ENCODE data around the gene PLD1.
"Not testable (repeated sequence)": the region's sequence is repeated elsewhere in the genome, so short reads cannot be mapped to it uniquely, and the experiment has no call there.

Gene PLD1

DNA sequence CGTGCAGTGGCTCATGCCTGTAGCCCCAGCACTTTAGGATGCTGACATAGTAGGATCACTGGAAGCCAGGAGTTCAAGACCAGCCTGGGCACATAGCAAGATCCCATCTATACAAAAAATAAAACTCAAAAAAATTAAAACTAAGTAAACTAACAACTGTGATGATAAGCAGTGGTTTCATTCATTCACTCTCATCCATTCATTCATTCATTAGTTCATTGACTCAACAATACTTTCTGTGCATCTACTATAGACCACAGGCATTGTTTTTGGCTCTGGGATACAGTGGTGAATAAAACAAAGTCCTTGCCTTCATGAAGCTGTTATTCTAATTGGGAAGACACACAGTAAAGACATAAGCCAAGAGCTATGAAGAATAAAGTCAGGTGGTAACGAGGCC is 25.3 kb upstream of the PLD1 start:
- no peak for DNase-seq

DNA sequence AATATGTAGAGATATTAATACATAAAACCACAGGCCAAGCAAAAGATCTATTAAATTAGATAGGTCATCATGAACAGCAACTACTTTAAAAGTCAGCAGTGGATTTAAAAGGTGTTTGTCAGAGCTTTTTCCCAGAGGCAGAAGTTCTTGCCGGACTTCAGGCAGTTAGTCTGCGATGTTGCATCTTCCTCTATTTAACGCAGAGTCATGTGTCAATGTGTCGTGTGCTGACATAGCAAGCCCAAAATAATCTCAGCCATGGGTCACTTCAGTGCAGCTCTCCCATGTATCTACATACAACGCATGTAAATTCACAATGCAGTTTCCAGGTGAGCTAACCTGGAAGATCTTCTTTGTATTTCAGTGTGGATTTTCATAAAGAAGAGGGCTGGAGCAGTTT is 24.8 kb upstream of the PLD1 start:
- no peak for DNase-seq

DNA sequence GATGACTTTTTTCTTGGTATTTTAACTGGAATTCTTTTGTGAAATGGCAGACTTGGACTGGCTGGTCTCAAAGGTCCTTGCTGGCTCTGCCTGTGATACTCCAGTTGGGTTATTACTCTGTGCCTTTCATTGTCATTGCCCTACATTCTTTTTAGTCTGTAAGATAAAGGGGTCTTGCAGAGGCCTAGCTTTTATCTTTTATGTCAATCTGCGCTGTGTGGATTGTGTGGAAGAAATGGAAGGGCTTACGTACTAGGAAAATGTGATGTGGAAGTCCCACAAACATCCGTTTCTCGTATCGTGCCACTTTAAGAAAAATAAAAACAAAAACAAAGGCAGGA is 24.1 kb upstream of the PLD1 start:
- no peak for DNase-seq

DNA sequence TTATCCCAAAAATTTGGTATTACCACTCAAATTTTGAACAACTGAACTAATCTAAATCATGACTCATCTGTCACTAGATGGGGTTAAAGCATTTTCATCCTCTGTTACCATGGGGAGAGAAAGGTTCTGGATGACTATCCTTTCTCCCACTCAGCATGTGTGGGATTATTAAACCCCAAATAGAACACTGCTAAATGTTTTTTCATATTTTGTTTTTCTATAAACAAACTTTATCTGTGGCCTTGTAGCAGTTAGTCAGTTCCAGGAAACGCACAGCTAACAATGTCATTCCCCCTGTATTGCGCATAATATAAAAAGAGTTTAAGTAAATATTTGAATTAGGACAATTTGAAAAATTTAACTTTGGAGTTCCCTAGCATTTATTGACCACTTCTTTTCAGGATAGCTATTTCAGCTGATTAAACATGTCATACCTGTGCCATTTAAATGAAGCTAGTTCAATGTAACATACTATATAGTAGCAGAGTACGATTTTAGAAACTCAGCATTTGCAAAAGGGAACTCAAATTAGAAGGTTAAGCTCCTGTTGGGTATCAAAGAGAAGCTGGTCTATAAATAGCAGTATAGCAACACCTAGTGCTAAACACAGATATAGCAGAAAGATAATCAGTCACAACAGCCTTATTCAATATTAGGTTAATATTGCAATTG is 23.6 kb upstream of the PLD1 start:
- no peak for DNase-seq

DNA sequence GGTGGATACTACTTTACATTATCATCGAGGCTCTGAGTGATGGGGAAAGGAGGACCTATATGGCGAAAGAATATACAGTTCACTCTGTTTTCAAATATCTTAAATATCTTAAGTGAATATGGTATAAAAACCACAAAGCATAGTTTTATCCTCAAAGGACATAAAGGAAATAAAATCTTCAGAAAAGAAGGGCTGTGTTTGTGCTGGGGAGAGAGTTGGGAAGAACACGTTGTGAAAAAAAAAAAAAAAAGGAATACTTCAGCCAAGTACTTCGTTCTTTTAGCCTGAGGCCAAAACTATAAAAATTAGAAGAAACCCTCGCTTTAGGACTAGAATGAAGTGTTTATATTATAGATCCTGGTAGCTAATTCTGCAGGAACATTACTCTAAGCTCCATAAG is 22.7 kb upstream of the PLD1 start:
- no peak for DNase-seq

DNA sequence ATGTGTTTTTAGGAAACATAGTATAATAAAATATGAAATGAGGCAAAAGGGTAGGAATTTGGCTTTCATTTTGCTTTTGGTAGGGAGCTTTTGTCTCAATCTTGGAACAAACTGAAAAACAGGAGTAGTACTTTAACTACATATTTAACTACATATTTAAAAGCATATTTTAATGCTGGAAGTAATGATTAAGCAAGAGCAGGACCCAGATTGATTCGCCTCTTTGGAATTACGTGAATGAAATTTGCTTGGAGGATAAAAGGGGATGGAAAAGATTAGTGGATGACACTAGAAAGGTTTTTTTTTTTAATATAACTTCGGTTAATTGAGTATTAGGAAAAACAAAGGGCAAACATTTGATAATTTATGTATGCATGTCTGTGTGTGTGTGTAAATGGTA is 21.7 kb upstream of the PLD1 start:
- DNase-seq = no peak

DNA sequence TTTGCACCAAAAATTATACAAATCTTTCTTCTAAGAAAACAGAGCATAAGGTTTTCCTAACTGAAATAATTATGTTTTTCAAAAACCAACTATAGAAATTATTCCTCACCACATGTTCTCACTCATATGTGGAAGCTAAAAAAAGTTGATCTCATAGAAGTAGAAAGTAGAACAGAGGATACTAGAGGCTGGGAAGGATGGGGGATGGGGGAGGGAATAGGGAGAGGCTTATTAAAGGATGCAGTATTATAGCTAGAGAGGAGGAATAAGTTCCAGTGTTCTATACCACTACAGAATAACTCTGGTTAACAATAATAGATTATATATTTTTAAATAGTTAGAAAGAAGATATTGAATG is 20.2 kb upstream of the PLD1 start:
- no peak for DNase-seq

DNA sequence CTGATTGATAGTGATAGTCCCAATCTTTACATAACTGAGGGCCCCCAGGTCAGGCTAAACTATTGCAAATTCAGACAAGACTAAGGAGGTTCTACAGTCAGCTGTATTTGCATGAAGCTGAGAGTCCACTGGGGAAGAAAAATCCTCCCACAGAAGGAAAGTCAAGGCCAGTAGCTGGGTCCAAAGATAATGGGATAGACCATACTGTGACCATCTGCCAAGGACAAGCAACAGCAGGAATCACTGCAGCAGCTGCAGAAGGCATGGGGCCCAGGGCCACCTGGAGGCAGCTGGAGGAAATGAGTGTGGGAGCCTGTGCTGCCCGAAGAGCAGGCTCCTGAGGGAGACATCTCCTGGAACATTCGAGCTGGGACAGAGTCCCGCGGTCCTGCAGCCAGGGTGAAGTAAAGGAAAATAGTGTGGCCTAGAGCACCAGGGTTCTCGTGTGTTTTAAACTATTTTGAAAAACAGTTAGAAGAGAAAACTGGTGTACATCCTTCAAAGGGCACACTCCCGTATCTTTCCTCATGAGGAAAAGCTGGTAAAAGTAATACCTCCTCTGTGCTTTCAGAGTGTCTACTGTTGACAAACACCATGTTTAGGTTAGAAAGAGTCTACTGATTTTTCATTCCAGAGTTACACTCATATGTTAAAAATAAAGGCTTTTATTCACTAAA is 19.7 kb upstream of the PLD1 start:
- peak; percentile 35 for DNase-seq

DNA sequence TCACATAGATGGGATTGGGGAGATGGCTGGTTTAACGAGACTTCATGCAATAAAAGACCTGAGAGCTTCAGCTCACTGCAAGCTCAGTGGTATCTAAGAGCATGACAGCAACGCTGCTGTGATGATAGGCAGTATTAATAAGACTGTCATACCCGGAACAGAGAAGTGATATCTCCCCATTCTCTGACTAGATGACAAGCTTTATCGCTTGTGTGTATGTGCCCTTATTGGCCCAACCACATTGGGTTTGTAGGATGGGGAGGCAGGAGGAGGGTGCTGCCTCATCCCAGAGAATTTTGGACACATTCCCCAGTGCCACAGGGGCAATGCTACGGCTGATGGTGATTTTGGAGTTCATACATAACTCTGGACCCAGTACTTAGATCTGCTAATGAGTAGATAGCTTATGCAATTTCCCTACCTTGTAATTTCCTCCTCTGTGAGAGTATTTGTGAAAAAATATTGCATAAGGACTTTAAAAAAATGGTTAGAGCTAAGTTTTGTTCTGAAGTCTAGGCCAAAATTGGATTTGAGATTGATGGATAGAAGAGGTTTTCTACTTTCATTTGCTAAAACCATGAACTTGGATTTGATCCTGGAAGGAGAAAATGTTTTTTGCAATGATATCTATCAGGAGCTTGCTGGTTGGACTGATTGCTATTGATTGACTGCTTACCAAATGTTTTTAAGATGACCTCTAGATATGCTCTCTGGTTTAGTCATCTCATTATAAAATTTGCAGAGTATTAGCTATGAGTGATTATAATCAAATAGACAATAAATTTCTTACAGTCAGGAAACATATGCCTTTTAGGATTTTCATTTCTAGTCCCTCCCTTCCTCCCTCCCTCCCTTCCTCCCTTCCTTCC is 18.9 kb upstream of the PLD1 start:
- DNase-seq = no peak

DNA sequence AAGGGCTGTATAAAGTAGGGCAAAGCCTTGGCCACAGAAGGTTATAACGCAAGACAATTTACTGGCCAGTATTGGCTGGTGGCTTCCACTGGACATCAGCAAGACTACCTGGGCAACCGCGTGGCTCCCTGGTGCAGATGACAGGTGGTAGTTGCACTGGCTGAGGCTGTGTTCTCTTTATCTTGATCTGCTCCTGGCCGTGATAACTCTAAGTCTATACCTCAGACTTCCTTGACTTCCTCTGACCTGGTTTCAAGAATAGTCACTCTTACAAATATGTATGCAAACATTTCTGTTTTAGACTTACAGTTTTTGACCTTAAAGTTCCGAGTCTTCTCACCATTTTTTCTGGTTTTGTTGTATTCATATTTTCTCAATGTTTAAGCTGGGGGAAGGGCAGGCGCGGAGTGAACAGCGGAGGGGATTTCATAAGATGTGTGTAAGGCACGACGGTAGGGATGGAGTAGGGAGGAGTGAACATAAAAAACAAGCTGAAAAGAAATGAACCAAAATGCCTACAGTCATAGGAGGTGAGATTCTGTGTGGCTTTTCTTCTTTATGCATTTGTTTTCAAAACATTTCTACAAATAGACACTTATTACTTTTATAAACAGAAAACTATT is 17.7 kb upstream of the PLD1 start:
- no peak for DNase-seq

DNA sequence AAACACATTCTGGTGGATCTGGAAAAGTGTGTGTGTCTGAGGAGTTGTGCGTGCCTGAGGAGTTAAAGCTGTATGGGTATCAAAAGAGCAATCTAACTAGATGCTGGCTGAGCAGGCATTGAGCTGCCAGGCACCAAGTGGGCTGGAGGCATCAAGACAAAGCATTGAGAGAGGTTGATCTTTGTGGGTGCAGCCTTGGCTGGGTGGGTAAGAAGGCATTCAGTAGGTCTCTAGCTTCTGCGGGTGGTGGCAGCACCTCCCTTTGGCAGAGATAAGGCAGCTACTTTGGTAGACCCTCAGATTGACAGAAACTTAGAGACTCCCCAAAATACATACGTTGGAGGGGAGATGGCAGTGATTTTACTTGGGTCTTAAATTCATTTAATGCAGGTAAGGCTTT is 17.1 kb upstream of the PLD1 start:
- no peak for DNase-seq

DNA sequence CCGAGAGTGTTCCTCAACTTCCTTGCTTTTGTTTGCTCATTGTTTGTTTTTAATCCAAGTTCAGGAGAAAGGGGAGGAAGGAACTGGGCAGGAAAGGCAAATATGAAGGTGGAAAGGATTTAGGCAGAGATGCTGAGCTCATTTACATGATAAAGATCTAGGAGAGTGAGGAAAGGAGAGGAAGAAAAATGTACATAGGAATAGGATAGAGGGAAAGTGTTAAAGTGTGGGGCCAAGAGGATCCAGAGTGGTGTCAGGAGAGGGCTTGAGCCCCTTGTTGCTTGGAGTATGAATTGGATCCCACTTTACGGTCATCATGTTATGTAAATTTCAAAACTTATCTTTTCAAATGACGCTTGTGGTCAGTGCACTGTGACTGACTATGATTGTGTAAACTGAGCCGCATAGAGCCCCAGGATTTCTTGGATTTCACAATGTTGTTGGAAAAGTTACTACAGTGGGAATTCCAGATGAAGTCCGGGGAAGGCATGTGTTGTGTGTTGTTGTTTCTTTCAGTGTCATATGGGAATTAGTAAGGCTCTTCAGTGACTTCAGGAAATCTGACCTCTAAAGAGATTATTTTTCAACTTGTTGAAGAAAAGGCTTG is 15.0 kb upstream of the PLD1 start:
- DNase-seq = no peak

DNA sequence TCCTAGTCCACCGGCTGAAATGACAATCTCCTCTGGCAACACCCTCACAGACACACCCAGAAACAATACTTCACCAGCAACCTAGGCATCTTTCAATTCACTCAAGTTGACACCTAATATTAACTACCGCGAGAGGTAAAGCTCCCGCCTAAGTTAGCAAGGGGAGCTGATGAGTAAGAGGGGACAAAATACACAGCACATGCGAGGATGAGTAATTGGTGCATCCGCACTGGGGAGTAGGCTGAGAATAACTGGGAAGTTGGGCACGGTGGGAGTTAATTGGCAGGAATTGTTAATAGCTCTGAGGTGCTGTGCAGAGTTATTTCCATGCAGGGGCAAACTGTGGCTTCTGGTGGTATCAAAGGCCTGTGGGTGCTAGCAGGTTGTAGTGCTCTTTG is 14.5 kb upstream of the PLD1 start:
- DNase-seq = no peak

DNA sequence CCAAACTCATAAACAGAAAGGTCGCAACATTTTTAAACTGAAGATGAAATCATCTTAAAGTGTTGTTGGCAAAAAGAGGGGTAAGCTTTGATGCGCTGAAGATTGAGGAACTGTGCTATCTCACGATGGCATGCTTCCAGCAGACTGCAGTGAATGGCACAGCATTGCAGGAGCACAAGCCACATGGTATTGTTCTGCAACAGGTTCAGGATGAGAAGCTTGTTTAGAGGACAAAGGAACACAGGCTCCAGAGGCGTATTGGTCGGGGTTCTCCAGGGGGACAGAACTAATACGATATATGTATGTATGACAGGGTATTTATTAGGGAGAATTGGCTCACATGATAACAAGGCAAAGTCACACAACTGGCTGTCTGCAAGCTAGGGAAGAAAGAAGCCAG is 13.8 kb upstream of the PLD1 start:
- DNase-seq = no peak

DNA sequence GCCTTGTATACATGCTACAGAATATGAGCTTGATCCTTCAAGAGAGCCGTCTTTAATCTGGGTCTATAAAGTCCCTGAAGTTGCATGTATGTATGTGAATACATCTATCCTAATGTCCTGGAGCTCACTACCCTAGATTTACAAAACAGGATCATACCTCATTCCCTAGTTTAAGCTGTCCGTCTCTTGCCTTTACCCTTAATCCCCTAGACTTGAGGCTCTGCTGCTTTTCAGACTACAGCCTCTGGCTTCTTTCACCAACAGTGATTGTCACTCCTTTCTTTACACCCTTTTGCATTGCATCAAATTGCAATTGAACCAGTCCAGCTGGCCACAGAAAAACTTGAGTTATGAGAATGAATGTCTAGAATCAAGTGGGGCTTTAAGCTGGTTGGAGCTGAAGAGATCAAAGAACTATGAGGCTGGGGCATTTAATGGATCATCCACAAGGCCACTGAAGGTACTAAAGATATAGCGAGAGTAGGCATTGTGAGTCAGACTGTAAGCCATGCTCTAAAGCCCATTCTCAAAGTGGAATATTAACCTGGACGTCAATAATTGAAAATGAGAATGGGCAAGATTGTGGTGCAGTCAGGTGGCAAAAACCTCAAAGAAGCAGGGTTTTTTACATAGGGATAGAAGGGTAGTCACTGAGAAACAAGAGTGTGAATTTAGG is 12.3 kb upstream of the PLD1 start:
- DNase-seq = no peak

DNA sequence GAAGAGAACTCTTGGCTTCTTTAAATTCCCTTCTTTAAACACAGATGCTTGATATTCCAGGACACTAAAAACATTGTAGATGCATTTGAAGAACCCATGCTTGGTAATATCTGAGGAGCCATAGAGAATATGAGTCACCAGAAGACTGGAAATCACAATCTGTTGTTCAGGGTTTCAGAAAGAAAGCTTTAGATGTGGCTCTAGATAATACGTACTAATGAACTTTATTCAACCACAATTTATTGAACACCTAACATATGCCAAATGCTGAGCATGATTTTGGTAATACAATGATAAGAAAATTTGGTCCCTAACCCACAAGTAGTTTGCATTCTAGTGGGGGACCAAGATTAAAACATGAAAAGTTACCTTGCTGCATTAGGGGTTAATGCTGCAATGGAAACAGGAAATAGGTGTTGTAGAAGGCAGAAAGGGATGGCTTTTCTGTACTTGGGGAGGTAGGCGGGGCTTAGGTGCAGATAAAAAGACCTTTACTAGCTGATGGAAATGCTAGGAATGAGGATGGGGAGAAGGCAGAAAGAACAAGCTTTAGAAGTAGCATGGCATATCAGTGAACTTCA is 11.6 kb upstream of the PLD1 start:
- no peak for DNase-seq

DNA sequence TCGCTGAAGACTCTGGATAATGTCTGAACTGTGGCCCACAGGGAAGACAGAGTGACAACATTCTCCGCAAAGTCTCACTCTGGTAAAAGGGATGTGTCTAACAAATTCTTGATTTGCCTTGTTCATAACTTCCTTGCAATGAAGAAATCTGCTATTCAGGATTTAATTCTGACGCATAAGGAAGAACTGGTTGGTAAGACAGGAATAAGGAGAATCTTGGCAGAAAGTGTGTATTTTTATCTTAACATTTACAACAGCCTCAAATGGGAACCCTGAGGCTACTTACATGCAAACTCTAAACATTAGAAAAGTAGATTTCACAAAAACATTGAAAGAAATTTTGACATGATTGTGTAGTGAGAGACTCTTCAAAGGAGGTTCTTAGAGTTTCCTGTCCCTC is 10.8 kb upstream of the PLD1 start:
- DNase-seq = no peak

DNA sequence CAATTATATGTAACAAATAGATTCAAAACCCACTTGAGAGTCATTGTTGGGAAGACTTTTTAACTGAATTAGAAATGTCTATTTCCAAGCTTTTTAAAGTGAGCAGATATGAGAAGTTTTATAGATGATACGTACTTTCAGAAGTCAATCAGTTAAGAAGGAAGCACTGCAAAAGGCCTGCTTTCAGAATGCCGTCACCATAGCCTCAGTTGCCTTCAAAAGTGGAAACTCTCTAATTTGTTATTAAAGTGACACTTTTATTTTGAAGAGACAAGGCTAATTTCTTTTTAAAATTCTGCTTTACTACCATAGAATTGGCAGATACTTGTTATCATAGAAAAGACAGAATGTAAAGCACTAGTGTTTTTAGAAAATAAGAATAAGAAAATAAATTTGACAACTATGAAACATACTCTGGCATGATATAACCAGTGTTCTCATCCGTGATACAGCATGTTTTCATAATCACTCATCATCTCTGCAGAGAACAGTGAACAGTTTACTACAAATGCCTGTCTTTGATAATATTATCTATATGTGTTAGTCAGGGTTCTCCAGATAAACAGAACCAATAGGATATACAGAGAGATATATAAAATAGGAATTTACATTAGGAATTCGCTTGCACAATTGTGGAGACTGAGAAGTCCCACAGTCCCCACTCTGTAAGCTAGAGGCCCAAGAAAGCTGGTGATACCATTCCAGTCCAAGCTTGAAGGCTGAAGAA is 7.0 kb upstream of the PLD1 start:
- no peak for DNase-seq

DNA sequence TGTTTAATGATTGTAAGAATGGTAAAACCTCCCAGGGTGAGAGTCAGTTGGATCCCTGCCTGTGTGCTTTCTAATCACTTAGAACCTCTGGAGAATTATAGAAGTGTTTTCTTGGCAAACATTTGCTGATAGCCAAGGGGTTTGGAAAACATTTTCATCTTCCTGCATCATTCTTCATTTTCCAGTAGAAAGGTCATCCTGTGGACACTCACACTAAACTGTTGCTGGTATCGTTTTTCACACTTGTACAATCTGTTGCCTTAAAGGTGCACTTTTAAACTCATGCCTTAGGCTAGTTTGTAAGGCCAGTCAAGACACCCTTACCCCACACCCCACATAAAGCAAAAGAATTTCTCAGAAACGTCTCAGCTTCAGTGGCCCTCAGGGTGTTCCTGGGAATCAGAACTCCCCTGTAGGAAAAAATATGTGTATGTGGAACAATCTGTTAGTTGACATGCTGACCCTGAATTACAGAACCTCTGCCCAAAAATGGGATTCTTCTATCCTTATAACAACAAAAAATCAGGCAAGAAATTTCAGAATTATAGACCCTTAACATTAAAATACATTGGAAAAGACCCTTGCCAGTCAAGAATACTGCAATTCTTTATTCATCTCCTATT is 5.8 kb upstream of the PLD1 start:
- DNase-seq = no peak

DNA sequence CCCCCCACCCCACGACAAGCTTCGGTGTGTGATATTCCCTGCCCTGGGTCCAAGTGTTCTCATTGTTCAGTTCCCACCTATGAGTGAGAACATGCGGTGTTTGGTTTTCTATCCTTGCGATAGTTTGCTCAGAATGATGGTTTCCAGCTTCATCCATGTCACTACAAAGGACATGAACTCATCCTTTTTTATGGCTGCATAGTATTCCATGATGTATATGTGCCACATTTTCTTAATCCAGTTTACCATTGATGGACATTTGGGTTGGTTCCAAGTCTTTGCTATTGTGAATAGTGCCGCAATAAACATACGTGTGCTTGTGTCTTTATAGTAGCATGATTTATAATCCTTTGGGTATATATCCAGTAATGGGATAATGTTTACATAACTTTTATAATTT is 4.4 kb upstream of the PLD1 start:
- DNase-seq = not testable (repeated sequence)

DNA sequence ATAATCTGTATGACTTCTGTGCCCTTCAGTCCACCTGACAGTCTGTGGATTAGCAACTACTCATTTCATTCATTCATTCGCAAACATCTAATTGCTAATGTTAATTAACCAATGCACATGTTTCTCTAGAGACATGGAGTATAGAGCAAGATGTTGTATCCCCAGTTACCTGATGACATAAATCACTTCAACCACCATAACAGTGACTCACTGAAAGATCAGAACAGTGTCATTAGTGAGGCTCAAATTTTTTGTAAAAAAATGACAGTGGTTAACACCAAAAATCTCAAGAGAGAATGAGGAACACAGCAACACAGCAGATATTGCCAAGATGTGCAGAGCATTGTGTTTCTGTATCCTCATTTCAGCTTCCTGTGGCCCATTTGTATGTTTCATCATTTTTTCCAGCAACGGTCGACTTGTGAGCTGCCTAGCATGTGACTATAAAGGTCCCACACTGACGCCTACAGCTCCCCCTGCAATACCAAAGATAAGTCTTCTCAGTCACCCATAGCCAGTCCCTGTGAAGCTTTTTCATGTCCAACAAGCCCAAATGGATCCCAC is 3.7 kb upstream of the PLD1 start:
- no peak for DNase-seq
